ENCODE results near the gene DEF6.

GRCh38 chr6:35358086-35358485, 60.5 kb downstream of the DEF6 start:
- TF ChIP-seq ETS1 (IDR thresholded peaks at IDR 0.05) (no peak), CTCF (conservative IDR thresholded peaks at IDR 0.05; ENCODE audit: low read depth in 2 of 2) (no peak), EZH2 (IDR thresholded peaks at IDR 0.05; ENCODE audit: low read depth, unreplicated experiment) (no peak), POLR2AphosphoS5 (IDR thresholded peaks at IDR 0.05; ENCODE audit: low read depth) (no peak), JUNB (IDR thresholded peaks at IDR 0.05; ENCODE audit: unreplicated experiment) (no peak), CREB1 (CRISPR knock-in tag; IDR thresholded peaks at IDR 0.05; ENCODE audit: low read depth) (no peak), REST (IDR thresholded peaks at IDR 0.05; ENCODE audit: unreplicated experiment) (no peak), STAT1 (IDR thresholded peaks at IDR 0.05; ENCODE audit: unreplicated experiment) (no peak), EZH2phosphoT487 (IDR thresholded peaks at IDR 0.05; ENCODE audit: unreplicated experiment) (no peak), ZNF114 (CRISPR knock-in tag; IDR thresholded peaks at IDR 0.05) (no peak), ZNF462 (CRISPR knock-in tag; IDR thresholded peaks at IDR 0.05) (no peak), NANOG (IDR thresholded peaks at IDR 0.05; ENCODE audit: borderline replicate concordance) (no peak), ZNF331 (CRISPR knock-in tag; IDR thresholded peaks at IDR 0.05; ENCODE audit: low read depth) (no peak)

Measured in GM23338 (cell line).